SK-N-MC (cell line): ENCODE results near the gene SCYGR2.

ENCODE experiments used
- EZH2 ChIP-seq: fragments of 200-600 bp; sonication (generic); IDR thresholded peaks from one replicate; pipeline ENCODE4 v1.6.1; 2017; ENCODE audit warnings: antibody characterized with exemption
- FOXP2 ChIP-seq: optimal IDR thresholded peaks from 2 replicates; pipeline ENCODE3; 2011; ENCODE audit warnings: mild to moderate bottlenecking, moderate library complexity; ENCODE audit not compliant: insufficient read depth; ENCODE audit errors: extremely low read length, control extremely low read depth
- POLR2AphosphoS5 ChIP-seq: IDR thresholded peaks from 2 replicates; pipeline ENCODE4 v1.6.1; 2012; ENCODE audit warnings: mild to moderate bottlenecking, low read depth, low read length, borderline replicate concordance

DNA sequence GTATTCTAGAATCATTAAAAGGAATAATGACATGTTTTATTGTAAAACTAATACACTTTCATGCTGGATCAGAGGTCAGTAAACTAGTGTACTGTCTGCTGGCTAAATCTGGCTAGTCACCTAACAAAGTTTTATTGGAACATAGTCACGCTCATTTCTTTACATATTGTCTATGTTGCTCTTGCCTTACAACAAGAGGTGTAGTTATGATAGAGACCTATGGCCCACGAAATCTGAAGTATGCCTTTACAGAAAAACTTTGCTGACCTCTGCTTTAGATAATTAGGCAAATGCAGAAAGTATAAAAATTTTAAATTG, 29.9 kb upstream of the SCYGR2 start:
- no peak for TF ChIP-seq EZH2
- no peak for TF ChIP-seq POLR2AphosphoS5
- no peak for TF ChIP-seq FOXP2
